Measurements from ENCODE around the gene PER3. TPM values are rescaled to one million over a fixed set of nuclear protein-coding genes. Genes with fewer than 3 reads are reported as not detected.

The PER3 gene
- total RNA-seq, 1 experiment from 2014 or later, result 5.8 TPM

GRCh38 chr1:7813677-7814373 lies 29.7 kb downstream of the PER3 start:
- intact Hi-C loops (cut with micrococcal nuclease), result no loop called here
- BruUV-seq (replicated peaks), result no TSS peak
- H3K9me2 ChIP-seq (ENCODE audit: insufficient read depth), result no peaks in the 10 kb centered on the region
- no peaks in the 10 kb centered on the region for H3K27me3 ChIP-seq (ENCODE audit: insufficient read depth, low read length)
- H4K20me1 ChIP-seq (ENCODE audit: insufficient read depth), result no peaks in the 10 kb centered on the region
- 0 out of 4 replicates have a peak, but pooled peaks cover 2 to 17% of the 10 kb centered on the region in 2 experiments for H3K36me3 ChIP-seq (ENCODE audit: control insufficient read depth in 1 of 2, insufficient read depth in 2 of 2, low read length in 2 of 2)
- no peaks in the 10 kb centered on the region for H3K79me2 ChIP-seq (ENCODE audit: insufficient read depth, low read length)
- H3K4me2 ChIP-seq (ENCODE audit: low read length), result no peak overlapping the region
- H3K9ac ChIP-seq (ENCODE audit: low read length), result no peak overlapping the region
- TF ChIP-seq SP1 (IDR thresholded peaks at IDR 0.05; ENCODE audit: low read depth), result no peak
- TF ChIP-seq, protein P1, sequence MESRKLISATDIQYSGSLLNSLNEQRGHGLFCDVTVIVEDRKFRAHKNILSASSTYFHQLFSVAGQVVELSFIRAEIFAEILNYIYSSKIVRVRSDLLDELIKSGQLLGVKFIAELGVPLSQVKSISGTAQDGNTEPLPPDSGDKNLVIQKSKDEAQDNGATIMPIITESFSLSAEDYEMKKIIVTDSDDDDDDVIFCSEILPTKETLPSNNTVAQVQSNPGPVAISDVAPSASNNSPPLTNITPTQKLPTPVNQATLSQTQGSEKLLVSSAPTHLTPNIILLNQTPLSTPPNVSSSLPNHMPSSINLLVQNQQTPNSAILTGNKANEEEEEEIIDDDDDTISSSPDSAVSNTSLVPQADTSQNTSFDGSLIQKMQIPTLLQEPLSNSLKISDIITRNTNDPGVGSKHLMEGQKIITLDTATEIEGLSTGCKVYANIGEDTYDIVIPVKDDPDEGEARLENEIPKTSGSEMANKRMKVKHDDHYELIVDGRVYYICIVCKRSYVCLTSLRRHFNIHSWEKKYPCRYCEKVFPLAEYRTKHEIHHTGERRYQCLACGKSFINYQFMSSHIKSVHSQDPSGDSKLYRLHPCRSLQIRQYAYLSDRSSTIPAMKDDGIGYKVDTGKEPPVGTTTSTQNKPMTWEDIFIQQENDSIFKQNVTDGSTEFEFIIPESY (IDR thresholded peaks at IDR 0.05; ENCODE audit: extremely low read depth, insufficient replicate concordance, low read length), result no peak
- TF ChIP-seq RAD21 (IDR thresholded peaks at IDR 0.05; ENCODE audit: low read depth), result no peak
- no peak for TF ChIP-seq EZH2phosphoT487 (IDR thresholded peaks at IDR 0.05; ENCODE audit: borderline replicate concordance)
- TF ChIP-seq POLR2A (IDR thresholded peaks at IDR 0.05; ENCODE audit: borderline replicate concordance, extremely low read depth, insufficient read depth, insufficient read length), result no peak
- TF ChIP-seq, protein P2, sequence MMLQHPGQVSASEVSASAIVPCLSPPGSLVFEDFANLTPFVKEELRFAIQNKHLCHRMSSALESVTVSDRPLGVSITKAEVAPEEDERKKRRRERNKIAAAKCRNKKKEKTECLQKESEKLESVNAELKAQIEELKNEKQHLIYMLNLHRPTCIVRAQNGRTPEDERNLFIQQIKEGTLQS (IDR thresholded peaks at IDR 0.05), result no peak
- no peak for TF ChIP-seq ZNF274 (IDR thresholded peaks at IDR 0.05; ENCODE audit: low read depth, low read length)
- TF ChIP-seq EZH2 (IDR thresholded peaks at IDR 0.05), result no peak
- TF ChIP-seq CEBPB (IDR thresholded peaks at IDR 0.05; ENCODE audit: low read depth), result no peak
- no peak for TF ChIP-seq CBX3 (IDR thresholded peaks at IDR 0.05; ENCODE audit: low read depth)
- no peak for TF ChIP-seq POLR2AphosphoS5 (IDR thresholded peaks at IDR 0.05; ENCODE audit: low read depth, low read length)
- no peak for TF ChIP-seq TCF7L2 (IDR thresholded peaks at IDR 0.05; ENCODE audit: borderline replicate concordance, extremely low read depth, insufficient read depth, insufficient read length)
- TF ChIP-seq, protein P3, sequence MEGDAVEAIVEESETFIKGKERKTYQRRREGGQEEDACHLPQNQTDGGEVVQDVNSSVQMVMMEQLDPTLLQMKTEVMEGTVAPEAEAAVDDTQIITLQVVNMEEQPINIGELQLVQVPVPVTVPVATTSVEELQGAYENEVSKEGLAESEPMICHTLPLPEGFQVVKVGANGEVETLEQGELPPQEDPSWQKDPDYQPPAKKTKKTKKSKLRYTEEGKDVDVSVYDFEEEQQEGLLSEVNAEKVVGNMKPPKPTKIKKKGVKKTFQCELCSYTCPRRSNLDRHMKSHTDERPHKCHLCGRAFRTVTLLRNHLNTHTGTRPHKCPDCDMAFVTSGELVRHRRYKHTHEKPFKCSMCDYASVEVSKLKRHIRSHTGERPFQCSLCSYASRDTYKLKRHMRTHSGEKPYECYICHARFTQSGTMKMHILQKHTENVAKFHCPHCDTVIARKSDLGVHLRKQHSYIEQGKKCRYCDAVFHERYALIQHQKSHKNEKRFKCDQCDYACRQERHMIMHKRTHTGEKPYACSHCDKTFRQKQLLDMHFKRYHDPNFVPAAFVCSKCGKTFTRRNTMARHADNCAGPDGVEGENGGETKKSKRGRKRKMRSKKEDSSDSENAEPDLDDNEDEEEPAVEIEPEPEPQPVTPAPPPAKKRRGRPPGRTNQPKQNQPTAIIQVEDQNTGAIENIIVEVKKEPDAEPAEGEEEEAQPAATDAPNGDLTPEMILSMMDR (IDR thresholded peaks at IDR 0.05 in 2 of 3, conservative IDR thresholded peaks at IDR 0.05 in 1 of 3; ENCODE audit: borderline replicate concordance in 1 of 3, insufficient read depth in 1 of 3, low read depth in 2 of 3, low read length in 2 of 3), result no peak
- TF ChIP-seq REST (IDR thresholded peaks at IDR 0.05; ENCODE audit: low read depth), result no peak
- no peak for TF ChIP-seq SRF (IDR thresholded peaks at IDR 0.05; ENCODE audit: low read depth)
- no peak for TF ChIP-seq SIN3A (IDR thresholded peaks at IDR 0.05; ENCODE audit: low read depth)
- RAD21 ChIA-PET (ENCODE audit: low non-redundant PET in 1 of 2, low total read pairs in 2 of 2, uncharacterized antibody in 2 of 2, unreplicated experiment in 2 of 2), result no interaction called here
- ATAC-seq (no peak), DNase-seq (ENCODE audit: low read depth, low spot score) (no peak)
- peaks cover 10 to 12% of the 10 kb centered on the region in 2 experiments; a peak in 3 of 4 replicates for H3K9me3 ChIP-seq (ENCODE audit: control insufficient read depth in 1 of 2, insufficient read depth in 1 of 2, low read depth in 1 of 2, low read length in 2 of 2)
- CTCF ChIA-PET, result no interaction called here
- no peak overlapping the region for H2AFZ ChIP-seq (ENCODE audit: low read depth, low read length, poor library complexity, severe bottlenecking)
- H3K4me3 ChIP-seq (replicated peaks in 1 of 2; ENCODE audit: low read depth in 1 of 2, low read length in 2 of 2), result no peak overlapping the region
- H3K4me1 ChIP-seq (ENCODE audit: control insufficient read depth in 1 of 2, insufficient read depth in 2 of 2, low read length in 2 of 2), result peaks cover 3 to 11% of the 10 kb centered on the region in 2 experiments; a peak in 3 of 4 replicates
- POLR2A ChIA-PET, result no interaction called here
- H3K27ac ChIP-seq (ENCODE audit: low read depth, low read length), result no peak overlapping the region

All from HCT116 (cell line).